Endothelial cell of umbilical vein (primary cell): ENCODE data around the gene DDX51.

ENCODE experiments used
- EZH2 ChIP-seq: IDR thresholded peaks from 2 replicates; pipeline ENCODE4 v1.6.1; 2012; ENCODE audit warnings: borderline replicate concordance, low read depth, mild to moderate bottlenecking, moderate library complexity, low read length, inconsistent platforms; ENCODE audit not compliant: severe bottlenecking
- POLR2AphosphoS5 ChIP-seq: IDR thresholded peaks from 2 replicates; pipeline ENCODE4 v1.6.1; 2012; ENCODE audit warnings: low read depth, mild to moderate bottlenecking, control low read depth, low read length, moderate library complexity; ENCODE audit not compliant: insufficient read depth
- TF ChIP-seq, protein P1 (sequence below), 2 donors: IDR thresholded peaks; 1 replicate in 1 of 2; 2 replicates in 1 of 2; pipeline ENCODE4 v1.5.1; 2011; ENCODE audit warnings: low read length in 2 of 2, mild to moderate bottlenecking in 2 of 2, moderate library complexity in 2 of 2, control low read depth in 1 of 2, inconsistent platforms in 1 of 2, low read depth in 1 of 2; ENCODE audit not compliant: insufficient read depth in 1 of 2; ENCODE audit errors: extremely low read depth in 1 of 2

DNA sequence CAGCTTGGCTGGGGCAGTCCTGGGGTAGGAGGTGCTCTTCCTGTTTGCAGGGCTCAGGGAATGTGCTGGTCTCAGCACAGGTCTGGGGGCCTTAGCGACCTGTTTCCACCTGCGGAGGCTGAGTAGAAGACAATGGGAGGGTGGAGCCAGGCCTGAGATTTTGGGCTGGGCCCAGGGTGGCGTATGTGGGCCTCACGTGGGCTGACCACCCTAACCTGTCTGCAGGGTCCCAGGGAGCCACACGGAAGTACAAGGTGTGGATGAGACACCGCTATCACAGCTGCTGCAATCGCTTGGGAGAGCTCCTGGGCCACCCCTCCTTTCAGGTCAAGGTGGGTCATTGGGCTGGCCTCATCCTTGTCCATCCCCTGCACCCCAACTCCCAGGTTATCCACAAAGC lies 1.2 kb upstream of the DDX51 start:
- TF ChIP-seq POLR2AphosphoS5 (no peak), EZH2 (no peak)
- TF ChIP-seq, protein P1, sequence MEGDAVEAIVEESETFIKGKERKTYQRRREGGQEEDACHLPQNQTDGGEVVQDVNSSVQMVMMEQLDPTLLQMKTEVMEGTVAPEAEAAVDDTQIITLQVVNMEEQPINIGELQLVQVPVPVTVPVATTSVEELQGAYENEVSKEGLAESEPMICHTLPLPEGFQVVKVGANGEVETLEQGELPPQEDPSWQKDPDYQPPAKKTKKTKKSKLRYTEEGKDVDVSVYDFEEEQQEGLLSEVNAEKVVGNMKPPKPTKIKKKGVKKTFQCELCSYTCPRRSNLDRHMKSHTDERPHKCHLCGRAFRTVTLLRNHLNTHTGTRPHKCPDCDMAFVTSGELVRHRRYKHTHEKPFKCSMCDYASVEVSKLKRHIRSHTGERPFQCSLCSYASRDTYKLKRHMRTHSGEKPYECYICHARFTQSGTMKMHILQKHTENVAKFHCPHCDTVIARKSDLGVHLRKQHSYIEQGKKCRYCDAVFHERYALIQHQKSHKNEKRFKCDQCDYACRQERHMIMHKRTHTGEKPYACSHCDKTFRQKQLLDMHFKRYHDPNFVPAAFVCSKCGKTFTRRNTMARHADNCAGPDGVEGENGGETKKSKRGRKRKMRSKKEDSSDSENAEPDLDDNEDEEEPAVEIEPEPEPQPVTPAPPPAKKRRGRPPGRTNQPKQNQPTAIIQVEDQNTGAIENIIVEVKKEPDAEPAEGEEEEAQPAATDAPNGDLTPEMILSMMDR (IDR thresholded peaks at IDR 0.05; ENCODE audit: extremely low read depth in 1 of 2, insufficient read depth in 1 of 2, low read depth in 1 of 2, low read length in 2 of 2): no peak
